ENCODE results near the gene KIF12.
"Not testable (repeated sequence)": the region's sequence is repeated elsewhere in the genome, so short reads cannot be mapped to it uniquely, and the experiment has no call there.

The KIF12 gene

DNA sequence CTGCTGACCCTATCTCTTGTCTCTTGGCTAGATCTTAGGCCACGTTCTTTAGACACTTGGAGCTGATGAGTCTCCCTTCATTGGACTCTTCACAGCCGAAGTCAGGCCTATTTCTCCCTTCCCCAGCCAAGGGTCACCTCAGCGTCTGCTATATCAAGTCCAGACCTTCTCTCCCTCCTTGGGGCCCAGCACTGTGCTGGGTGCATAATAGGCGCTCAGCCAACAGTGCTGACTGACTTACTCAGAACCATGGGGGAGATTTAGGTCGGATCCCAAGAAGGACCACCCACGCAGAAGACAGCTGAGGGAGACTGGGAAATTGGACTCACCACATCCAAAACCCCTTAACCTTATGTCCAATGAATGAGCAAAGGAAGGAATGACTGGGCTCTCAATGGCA is 15.4 kb downstream of the KIF12 start:
- Histone ChIP-seq H3K27ac (ENCODE audit: low read length) (no peak overlapping the region), H3K27me3 (ENCODE audit: control insufficient read depth, insufficient read depth, low read length) (no peaks in the 10 kb centered on the region), H3K4me3 (ENCODE audit: low read length) (no peak overlapping the region), H3K36me3 (ENCODE audit: control insufficient read depth, insufficient read depth, low read length) (no peaks in the 10 kb centered on the region), H3K9me3 (ENCODE audit: control insufficient read depth, insufficient read depth, low read length) (no peaks in the 10 kb centered on the region), H3K4me1 (ENCODE audit: control insufficient read depth, insufficient read depth, low read length) (no peaks in the 10 kb centered on the region)
- DNase-seq (ENCODE audit: low read depth, low spot score) = no peak
- WGBS (ENCODE audit: insufficient coverage, insufficient read length) = no CpG with 5 or more reads among the region's 6 CpGs

- H3K9me3 ChIP-seq (ENCODE audit: control insufficient read depth, insufficient read depth, low read length); H3K4me3 ChIP-seq (ENCODE audit: low read length); H3K27ac ChIP-seq (ENCODE audit: low read length); H3K36me3 ChIP-seq (ENCODE audit: control insufficient read depth, insufficient read depth, low read length); DNase-seq (ENCODE audit: low read depth, low spot score); H3K4me1 ChIP-seq (ENCODE audit: control insufficient read depth, insufficient read depth, low read length); H3K27me3 ChIP-seq (ENCODE audit: control insufficient read depth, insufficient read depth, low read length): not testable (repeated sequence)
- WGBS (ENCODE audit: insufficient coverage, insufficient read length) = no CpG with 5 or more reads among the region's 13 CpGs
Measured at GRCh38 chr9:114082763-114083412, 16.2 kb downstream of the KIF12 start.

- Histone ChIP-seq H3K4me3 (ENCODE audit: low read length) (no peak overlapping the region), H3K9me3 (ENCODE audit: control insufficient read depth, insufficient read depth, low read length) (no peaks in the 10 kb centered on the region), H3K36me3 (ENCODE audit: control insufficient read depth, insufficient read depth, low read length) (no peaks in the 10 kb centered on the region), H3K27ac (ENCODE audit: low read length) (no peak overlapping the region), H3K27me3 (ENCODE audit: control insufficient read depth, insufficient read depth, low read length) (no peaks in the 10 kb centered on the region), H3K4me1 (ENCODE audit: control insufficient read depth, insufficient read depth, low read length) (no peaks in the 10 kb centered on the region; the same call in 1 of the 2 replicates)
- DNase-seq (ENCODE audit: low read depth, low spot score) = peak; percentile 79
- WGBS (ENCODE audit: insufficient coverage, insufficient read length) = no CpG with 5 or more reads among the region's 10 CpGs
Measured at GRCh38 chr9:114082017-114082762, 16.9 kb downstream of the KIF12 start.

- DNase-seq (ENCODE audit: low read depth, low spot score) = no peak
- Histone ChIP-seq H3K4me1 (ENCODE audit: control insufficient read depth, insufficient read depth, low read length) (no peaks in the 10 kb centered on the region; the same call in 1 of the 2 replicates), H3K4me3 (ENCODE audit: low read length) (no peak overlapping the region), H3K27ac (ENCODE audit: low read length) (no peak overlapping the region), H3K27me3 (ENCODE audit: control insufficient read depth, insufficient read depth, low read length) (no peaks in the 10 kb centered on the region), H3K36me3 (ENCODE audit: control insufficient read depth, insufficient read depth, low read length) (no peaks in the 10 kb centered on the region), H3K9me3 (ENCODE audit: control insufficient read depth, insufficient read depth, low read length) (no peaks in the 10 kb centered on the region)
- no CpG with 5 or more reads among the region's 6 CpGs for WGBS (ENCODE audit: insufficient coverage, insufficient read length)
Measured at GRCh38 chr9:114081441-114082016, 17.6 kb downstream of the KIF12 start.

DNA sequence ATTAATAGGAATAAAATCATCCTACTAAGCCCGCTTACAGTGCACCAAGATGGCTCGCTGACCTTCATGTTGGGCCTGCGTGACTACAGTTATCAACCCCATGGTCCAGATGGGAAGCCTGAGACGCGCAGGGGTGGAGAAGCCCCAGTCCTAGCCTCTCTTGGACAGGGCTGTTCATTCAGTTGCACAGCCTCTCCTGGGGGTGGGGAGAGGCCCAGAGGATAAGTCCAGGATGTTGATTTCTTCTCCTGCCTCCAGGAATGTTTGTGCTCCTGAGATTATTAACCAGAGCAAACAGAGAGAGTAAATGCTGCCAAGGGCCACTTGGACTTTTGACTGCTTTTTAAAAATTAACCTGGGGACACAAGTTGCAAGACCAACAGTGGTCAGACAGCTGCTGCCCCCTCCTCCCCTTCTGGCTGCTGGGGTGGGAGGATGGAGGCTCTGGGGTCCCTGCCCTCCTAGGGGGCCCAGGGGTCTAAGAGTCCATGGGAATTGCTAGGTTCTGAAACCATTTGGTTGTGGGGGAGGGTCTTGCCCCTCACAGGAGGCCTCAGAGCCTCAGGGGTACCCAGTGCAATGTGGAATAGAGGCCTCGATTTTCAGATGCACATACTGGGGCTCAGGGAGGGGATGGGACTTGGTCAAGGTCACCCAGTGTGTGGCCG is 18.2 kb downstream of the KIF12 start:
- H3K36me3 ChIP-seq (ENCODE audit: control insufficient read depth, insufficient read depth, low read length) = no peaks in the 10 kb centered on the region
- no CpG with 5 or more reads among the region's 7 CpGs for WGBS (ENCODE audit: insufficient coverage, insufficient read length)
- no peak overlapping the region for H3K27ac ChIP-seq (ENCODE audit: low read length)
- H3K4me1 ChIP-seq (ENCODE audit: control insufficient read depth, insufficient read depth, low read length) = no peaks in the 10 kb centered on the region; the same call in 1 of the 2 replicates
- no peak overlapping the region for H3K4me3 ChIP-seq (ENCODE audit: low read length)
- DNase-seq (ENCODE audit: low read depth, low spot score) = no peak
- H3K27me3 ChIP-seq (ENCODE audit: control insufficient read depth, insufficient read depth, low read length) = no peaks in the 10 kb centered on the region
- no peaks in the 10 kb centered on the region for H3K9me3 ChIP-seq (ENCODE audit: control insufficient read depth, insufficient read depth, low read length)

DNA sequence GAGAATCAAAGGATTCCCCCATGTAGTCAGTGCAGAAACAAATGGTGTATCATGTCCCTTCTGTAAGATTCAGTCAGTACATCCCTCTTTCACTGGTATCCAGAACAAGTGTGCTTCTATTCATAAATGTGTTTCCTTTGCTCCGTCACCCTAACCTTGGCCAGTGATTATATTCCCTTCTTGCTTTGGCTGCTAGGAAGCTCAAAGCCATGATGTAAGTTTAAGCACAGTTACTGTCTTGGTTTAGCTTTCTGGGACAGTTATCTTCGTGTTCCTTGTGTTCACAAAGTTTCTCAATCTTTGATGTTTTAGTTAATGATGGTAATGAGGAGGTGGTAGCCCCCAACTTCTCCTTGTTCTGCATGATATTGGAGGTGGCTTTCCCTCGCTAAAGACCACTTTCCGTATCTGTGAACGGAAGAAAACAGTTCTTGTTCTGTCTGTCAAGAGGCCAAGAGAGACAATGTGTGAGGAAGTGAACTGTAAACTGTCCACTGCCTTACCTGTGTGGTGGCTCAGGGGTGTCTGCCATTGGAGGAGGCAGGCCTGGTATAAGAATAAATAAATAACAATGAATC is 18.8 kb downstream of the KIF12 start:
- no peaks in the 10 kb centered on the region for H3K36me3 ChIP-seq (ENCODE audit: control insufficient read depth, insufficient read depth, low read length)
- DNase-seq (ENCODE audit: low read depth, low spot score) = no peak
- no CpG with 5 or more reads among the region's 5 CpGs for WGBS (ENCODE audit: insufficient coverage, insufficient read length)
- no peaks in the 10 kb centered on the region; the same call in 1 of the 2 replicates for H3K4me1 ChIP-seq (ENCODE audit: control insufficient read depth, insufficient read depth, low read length)
- no peak overlapping the region for H3K4me3 ChIP-seq (ENCODE audit: low read length)
- H3K27me3 ChIP-seq (ENCODE audit: control insufficient read depth, insufficient read depth, low read length) = no peaks in the 10 kb centered on the region
- no peak overlapping the region for H3K27ac ChIP-seq (ENCODE audit: low read length)
- H3K9me3 ChIP-seq (ENCODE audit: control insufficient read depth, insufficient read depth, low read length) = no peaks in the 10 kb centered on the region

DNA sequence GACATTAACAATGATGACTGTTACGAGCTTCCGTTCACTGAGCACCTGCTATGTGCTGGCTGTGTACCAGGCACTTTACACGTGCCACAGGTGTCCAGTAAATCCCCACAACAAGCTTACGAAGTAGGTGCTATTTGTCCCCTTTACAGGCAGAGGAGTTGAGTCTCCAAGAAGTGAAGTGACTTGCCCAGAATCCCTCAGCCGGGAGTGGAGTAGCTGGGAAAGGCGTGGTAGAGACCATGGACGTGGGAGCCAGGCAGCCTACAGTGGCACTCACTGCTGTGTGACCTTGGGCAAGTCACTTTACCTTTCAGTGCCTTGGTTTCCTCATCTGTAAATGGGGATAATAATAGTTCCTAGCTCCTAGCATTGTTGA is 20.3 kb downstream of the KIF12 start:
- H3K27me3 ChIP-seq (ENCODE audit: control insufficient read depth, insufficient read depth, low read length) = no peaks in the 10 kb centered on the region

GRCh38 chr9:114078021-114078780 is 20.9 kb downstream of the KIF12 start, which contains the start of gene AMBP:
TSS of gene AMBP (minus strand) at chr9:114078300. CDS start at chr9:114078209, 91 bp downstream.
- H3K4me3 ChIP-seq (ENCODE audit: low read length) = no peak within 1 kb of the TSS
- DNase-seq (ENCODE audit: low read depth, low spot score) = no peak
- no CpG with 5 or more reads among the region's 16 CpGs for WGBS (ENCODE audit: insufficient coverage, insufficient read length)
- no peaks in the 10 kb centered on the region for H3K36me3 ChIP-seq (ENCODE audit: control insufficient read depth, insufficient read depth, low read length)
- no peaks in the 10 kb centered on the region; the same call in 1 of the 2 replicates for H3K4me1 ChIP-seq (ENCODE audit: control insufficient read depth, insufficient read depth, low read length)
- H3K9me3 ChIP-seq (ENCODE audit: control insufficient read depth, insufficient read depth, low read length) = no peaks in the 10 kb centered on the region
- H3K27me3 ChIP-seq (ENCODE audit: control insufficient read depth, insufficient read depth, low read length) = no peaks in the 10 kb centered on the region
- no peak within 1 kb of the TSS for H3K27ac ChIP-seq (ENCODE audit: low read length)

More for the DNA sequence above, 20.3 kb downstream of the KIF12 start:
- Histone ChIP-seq H3K4me1 (ENCODE audit: control insufficient read depth, insufficient read depth, low read length) (no peaks in the 10 kb centered on the region; the same call in 1 of the 2 replicates), H3K4me3 (ENCODE audit: low read length) (no peak overlapping the region), H3K27ac (ENCODE audit: low read length) (no peak overlapping the region), H3K9me3 (ENCODE audit: control insufficient read depth, insufficient read depth, low read length) (no peaks in the 10 kb centered on the region), H3K36me3 (ENCODE audit: control insufficient read depth, insufficient read depth, low read length) (no peaks in the 10 kb centered on the region)
- no CpG with 5 or more reads among the region's 7 CpGs for whole genome bisulfite sequencing (ENCODE audit: insufficient coverage, insufficient read length)
- no peak for DNase-seq (ENCODE audit: low read depth, low spot score)

GRCh38 chr9:114077162-114077837 is 21.8 kb downstream of the KIF12 start:
- H3K9me3 ChIP-seq (ENCODE audit: control insufficient read depth, insufficient read depth, low read length) = no peaks in the 10 kb centered on the region
- no peak overlapping the region for H3K4me3 ChIP-seq (ENCODE audit: low read length)
- H3K4me1 ChIP-seq (ENCODE audit: control insufficient read depth, insufficient read depth, low read length) = no peaks in the 10 kb centered on the region; the same call in 1 of the 2 replicates
- H3K36me3 ChIP-seq (ENCODE audit: control insufficient read depth, insufficient read depth, low read length) = no peaks in the 10 kb centered on the region
- DNase-seq (ENCODE audit: low read depth, low spot score) = no peak
- H3K27ac ChIP-seq (ENCODE audit: low read length) = no peak overlapping the region
- H3K27me3 ChIP-seq (ENCODE audit: control insufficient read depth, insufficient read depth, low read length) = no peaks in the 10 kb centered on the region
- no CpG with 5 or more reads among the region's 7 CpGs for WGBS (ENCODE audit: insufficient coverage, insufficient read length)
